GM12891 (cell line): Measurements from ENCODE around the gene ANXA6.

Experiments used
- PAX5 ChIP-seq: IDR thresholded peaks from 2 replicates; pipeline ENCODE4 v1.6.1; 2011; ENCODE audit warnings: low read length, moderate library complexity, mild to moderate bottlenecking; ENCODE audit not compliant: insufficient read depth, severe bottlenecking
- POLR2A ChIP-seq: IDR thresholded peaks from 2 replicates; pipeline ENCODE4 v1.6.1; 2011; ENCODE audit warnings: low read depth, low read length, control low read depth
- POLR2AphosphoS5 ChIP-seq: IDR thresholded peaks from 2 replicates; pipeline ENCODE4 v1.6.1; 2011; ENCODE audit warnings: low read depth, low read length, control low read depth
- POU2F2 ChIP-seq: IDR thresholded peaks from 2 replicates; pipeline ENCODE4 v1.6.1; 2011; ENCODE audit warnings: low read depth, mild to moderate bottlenecking, control low read depth, low read length, moderate library complexity
- TAF1 ChIP-seq: IDR thresholded peaks from 2 replicates; pipeline ENCODE4 v1.6.1; 2011; ENCODE audit warnings: low read depth, low read length, control low read depth

DNA sequence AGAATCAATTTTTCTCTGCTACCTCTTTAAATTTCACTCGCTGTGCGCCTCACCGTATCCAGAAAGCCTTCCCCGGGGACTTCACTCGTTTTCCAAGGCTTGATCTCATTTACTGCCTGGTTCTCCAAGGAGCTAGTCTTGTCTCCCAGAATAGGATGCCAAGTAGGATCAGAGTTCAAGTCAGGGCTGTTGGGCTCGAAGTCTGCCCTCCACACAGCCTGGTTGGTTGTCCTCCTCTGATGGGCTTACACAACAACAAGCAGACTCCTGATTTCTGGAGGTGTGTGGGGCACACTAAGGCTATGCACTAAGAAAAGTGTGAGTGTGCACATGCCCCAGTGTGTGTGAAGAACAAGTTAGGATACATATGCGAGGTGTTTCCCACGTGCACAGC is 62.7 kb downstream of the ANXA6 start:
- TF ChIP-seq POLR2AphosphoS5 (no peak), TAF1 (no peak), POLR2A (no peak), POU2F2 (no peak), PAX5 (no peak)
